NCI-H1417 (cell line): ENCODE measurements around the gene S1PR2.

Source experiments
- DNase-seq, 3 experiments: peaks; one replicate each; lab custom pipeline; 2025; lab: John Stamatoyannopoulos, UW

S1PR2 gene

GRCh38 chr19:10230861-10231611, at the start of gene S1PR2:
TSS of gene S1PR2 (minus strand) at chr19:10231331. CDS start at chr19:10224905, 6,426 bp downstream.
- peak; percentile 42 to 80 (median 72) for DNase-seq

GRCh38 chr19:10279737-10280442, 48.8 kb upstream of the S1PR2 start:
- DNase-seq: no peak

- no peak for DNase-seq
Measured at GRCh38 chr19:10278935-10279334, 47.8 kb upstream of the S1PR2 start.

GRCh38 chr19:10277795-10278589, 46.9 kb upstream of the S1PR2 start:
- no peak for DNase-seq

GRCh38 chr19:10274589-10274988, 43.5 kb upstream of the S1PR2 start:
- DNase-seq: no peak

GRCh38 chr19:10271543-10272086, 40.5 kb upstream of the S1PR2 start:
- no peak for DNase-seq

GRCh38 chr19:10270616-10271394, 39.7 kb upstream of the S1PR2 start, which contains the start of gene ICAM1:
TSS of gene ICAM1 (plus strand) at chr19:10271120. CDS start at chr19:10271160, 40 bp downstream.
- DNase-seq: peak in 2 of 3 experiments; percentile 43 to 62

- DNase-seq: peak in 1 of 3 experiments; percentile 48
Measured at GRCh38 chr19:10270180-10270615, 39.1 kb upstream of the S1PR2 start.

GRCh38 chr19:10269333-10270179, 38.4 kb upstream of the S1PR2 start:
- DNase-seq: peak; percentile 29 to 85 (median 68)

- no peak for DNase-seq
Measured at GRCh38 chr19:10268071-10268470, 36.9 kb upstream of the S1PR2 start.

GRCh38 chr19:10266706-10267105, 35.6 kb upstream of the S1PR2 start:
- no peak for DNase-seq

GRCh38 chr19:10262771-10263170, 31.6 kb upstream of the S1PR2 start:
- no peak for DNase-seq

- no peak for DNase-seq
Measured at GRCh38 chr19:10260141-10260584, 29.0 kb upstream of the S1PR2 start.

- DNase-seq: peak; percentile 52 to 91 (median 67)
Measured at GRCh38 chr19:10259162-10259905, 28.2 kb upstream of the S1PR2 start.

GRCh38 chr19:10258080-10258710, 27.1 kb upstream of the S1PR2 start:
- DNase-seq: no peak

- no peak for DNase-seq
Measured at GRCh38 chr19:10256970-10257615, 26.0 kb upstream of the S1PR2 start.

GRCh38 chr19:10256551-10256950, 25.4 kb upstream of the S1PR2 start:
- DNase-seq: no peak

- no peak for DNase-seq
Measured at GRCh38 chr19:10255358-10255757, 24.2 kb upstream of the S1PR2 start.
